ENCODE data around the gene KHDC1. TPM values are rescaled to one million over a fixed set of nuclear protein-coding genes. Genes with fewer than 3 reads are reported as not detected.
"Not testable (repeated sequence)": the region's sequence is repeated elsewhere in the genome, so short reads cannot be mapped to it uniquely, and the experiment has no call there.

Gene KHDC1
- total RNA-seq (2.3 TPM), polyA plus RNA-seq (4.1 TPM)
- long read RNA-seq, donor 1: 0 reads
- long read RNA-seq, donor 2: 0 reads
- long read RNA-seq, donor 3, partial matches to known transcripts: 0 of 3 reads
- long read RNA-seq, donor 3, other reads (novel, unspliced or antisense): 0 of 3 reads
- long read RNA-seq, donor 4: 0 reads
- long read RNA-seq, donor 5, partial matches to known transcripts: 0 of 3 reads
- long read RNA-seq, donor 5, other reads (novel, unspliced or antisense): 0 of 3 reads
- long read RNA-seq, donor 6, partial matches to known transcripts: 0 of 2 reads
- long read RNA-seq, donor 6, other reads (novel, unspliced or antisense): 0 of 2 reads
- long read RNA-seq, donor 7, partial matches to known transcripts: 5 of 6 reads
- long read RNA-seq, donor 7, other reads (novel, unspliced or antisense): 0 of 6 reads
- long read RNA-seq, donor 8: 0 reads
- long read RNA-seq, donor 9, partial matches to known transcripts: 0 of 1 reads
- long read RNA-seq, donor 9, other reads (novel, unspliced or antisense): 0 of 1 reads
- long read RNA-seq, donor 10, partial matches to known transcripts: 0 of 1 reads
- long read RNA-seq, donor 10, other reads (novel, unspliced or antisense): 0 of 1 reads

GRCh38 chr6:73262671-73263569 is at the start of gene KHDC1:
Gene KHDC1, minus strand, starts transcription at chr6:73263196. Its CDS starts 20,679 bp downstream, at chr6:73242517.
- peaks cover 6 to 17% of the 10 kb centered on the region in 2 donors for H3K4me1 ChIP-seq (ENCODE audit: control insufficient read depth in 2 of 2, insufficient read depth in 2 of 2, low read length in 2 of 2)
- 1% methylated on average over 63 of the region's 63 CpGs for whole genome bisulfite sequencing
- H3K36me3 ChIP-seq (ENCODE audit: control insufficient read depth in 2 of 2, insufficient read depth in 2 of 2, low read length in 1 of 2): no peaks in the 10 kb centered on the region
- H3K9me3 ChIP-seq (ENCODE audit: control insufficient read depth in 2 of 2, insufficient read depth in 1 of 2, low read length in 1 of 2): no peaks in the 10 kb centered on the region
- H3K27ac ChIP-seq (ENCODE audit: low read depth in 1 of 2, low read length in 1 of 2): peak within 1 kb of the TSS; percentile 44 to 90
- no peaks in the 10 kb centered on the region for H3K27me3 ChIP-seq (ENCODE audit: control insufficient read depth in 2 of 2, insufficient read depth in 1 of 2, low read length in 1 of 2)
- H3K4me3 ChIP-seq (ENCODE audit: low read length in 2 of 2): peak within 1 kb of the TSS; percentile 70 to 86
- peak; percentile 34 to 85 (median 60) for DNase-seq (ENCODE audit: low read depth in 6 of 9, low spot score in 9 of 9)

- not testable (repeated sequence) for H3K36me3 ChIP-seq (ENCODE audit: control insufficient read depth in 2 of 2, insufficient read depth in 2 of 2, low read length in 1 of 2); DNase-seq (ENCODE audit: low read depth in 6 of 9, low spot score in 9 of 9); H3K27ac ChIP-seq (ENCODE audit: low read depth in 1 of 2, low read length in 1 of 2)
- Histone ChIP-seq H3K27me3 (ENCODE audit: control insufficient read depth in 2 of 2, insufficient read depth in 1 of 2, low read length in 1 of 2) (peaks cover 2 to 20% of the 10 kb centered on the region in 2 donors), H3K9me3 (ENCODE audit: control insufficient read depth in 2 of 2, insufficient read depth in 1 of 2, low read length in 1 of 2) (peaks cover 0 to 20% of the 10 kb centered on the region in 2 donors), H3K4me1 (ENCODE audit: control insufficient read depth in 2 of 2, insufficient read depth in 2 of 2, low read length in 2 of 2) (peaks cover 7 to 24% of the 10 kb centered on the region in 2 donors), H3K4me3 (ENCODE audit: low read length in 2 of 2) (peak overlapping the region; percentile 87)
- WGBS: 10% methylated on average over 4 of the region's 4 CpGs
Observed at GRCh38 chr6:73310503-73310845, 47.5 kb upstream of the KHDC1 start.

GRCh38 chr6:73309785-73310502 is 46.9 kb upstream of the KHDC1 start:
- H3K4me1 ChIP-seq (ENCODE audit: control insufficient read depth in 2 of 2, insufficient read depth in 2 of 2, low read length in 2 of 2): peaks cover 7 to 22% of the 10 kb centered on the region in 2 donors
- peaks cover 0 to 19% of the 10 kb centered on the region in 2 donors for H3K9me3 ChIP-seq (ENCODE audit: control insufficient read depth in 2 of 2, insufficient read depth in 1 of 2, low read length in 1 of 2)
- DNase-seq (ENCODE audit: low read depth in 6 of 9, low spot score in 9 of 9): peak in 8 of 9 donors; percentile 19 to 70 (median 36)
- peak overlapping the region; percentile 87 for H3K4me3 ChIP-seq (ENCODE audit: low read length in 2 of 2)
- under 1% methylated on average over 59 of the region's 59 CpGs for WGBS
- no peaks in the 10 kb centered on the region for H3K36me3 ChIP-seq (ENCODE audit: control insufficient read depth in 2 of 2, insufficient read depth in 2 of 2, low read length in 1 of 2)
- H3K27ac ChIP-seq (ENCODE audit: low read depth in 1 of 2, low read length in 1 of 2): peak overlapping the region; percentile 47 to 54
- peaks cover 2 to 14% of the 10 kb centered on the region in 2 donors for H3K27me3 ChIP-seq (ENCODE audit: control insufficient read depth in 2 of 2, insufficient read depth in 1 of 2, low read length in 1 of 2)

- Histone ChIP-seq H3K36me3 (ENCODE audit: control insufficient read depth in 2 of 2, insufficient read depth in 2 of 2, low read length in 1 of 2) (no peaks in the 10 kb centered on the region), H3K27ac (ENCODE audit: low read depth in 1 of 2, low read length in 1 of 2) (peak overlapping the region in 1 of 2 donors; percentile 43), H3K9me3 (ENCODE audit: control insufficient read depth in 2 of 2, insufficient read depth in 1 of 2, low read length in 1 of 2) (peaks cover 0 to 15% of the 10 kb centered on the region in 2 donors), H3K27me3 (ENCODE audit: control insufficient read depth in 2 of 2, insufficient read depth in 1 of 2, low read length in 1 of 2) (peaks cover under 1 to 10% of the 10 kb centered on the region in 2 donors), H3K4me1 (ENCODE audit: control insufficient read depth in 2 of 2, insufficient read depth in 2 of 2, low read length in 2 of 2) (peaks cover 7 to 18% of the 10 kb centered on the region in 2 donors), H3K4me3 (ENCODE audit: low read length in 2 of 2) (peak overlapping the region; percentile 87)
- DNase-seq (ENCODE audit: low read depth in 6 of 9, low spot score in 9 of 9): peak in 1 of 9 donors; percentile 14
- 3% methylated on average over 13 of the region's 13 CpGs for WGBS
Observed at GRCh38 chr6:73309535-73309784, 46.5 kb upstream of the KHDC1 start.

GRCh38 chr6:73308712-73309534 is 45.9 kb upstream of the KHDC1 start:
- no peaks in the 10 kb centered on the region for H3K36me3 ChIP-seq (ENCODE audit: control insufficient read depth in 2 of 2, insufficient read depth in 2 of 2, low read length in 1 of 2)
- DNase-seq (ENCODE audit: low read depth in 6 of 9, low spot score in 9 of 9): peak in 1 of 9 donors; percentile 37
- WGBS: 82% methylated on average over 26 of the region's 26 CpGs
- peak overlapping the region; percentile 87 for H3K4me3 ChIP-seq (ENCODE audit: low read length in 2 of 2)
- H3K27me3 ChIP-seq (ENCODE audit: control insufficient read depth in 2 of 2, insufficient read depth in 1 of 2, low read length in 1 of 2): peaks cover 0 to 7% of the 10 kb centered on the region in 2 donors
- H3K4me1 ChIP-seq (ENCODE audit: control insufficient read depth in 2 of 2, insufficient read depth in 2 of 2, low read length in 2 of 2): peaks cover 7 to 18% of the 10 kb centered on the region in 2 donors
- H3K9me3 ChIP-seq (ENCODE audit: control insufficient read depth in 2 of 2, insufficient read depth in 1 of 2, low read length in 1 of 2): peaks cover 0 to 14% of the 10 kb centered on the region in 2 donors
- peak overlapping the region in 1 of 2 donors; percentile 32 for H3K27ac ChIP-seq (ENCODE audit: low read depth in 1 of 2, low read length in 1 of 2)

- WGBS: 96% methylated on average over 7 of the region's 7 CpGs
- H3K36me3 ChIP-seq (ENCODE audit: control insufficient read depth in 2 of 2, insufficient read depth in 2 of 2, low read length in 1 of 2); H3K4me3 ChIP-seq (ENCODE audit: low read length in 2 of 2); H3K4me1 ChIP-seq (ENCODE audit: control insufficient read depth in 2 of 2, insufficient read depth in 2 of 2, low read length in 2 of 2); H3K27ac ChIP-seq (ENCODE audit: low read depth in 1 of 2, low read length in 1 of 2); DNase-seq (ENCODE audit: low read depth in 6 of 9, low spot score in 9 of 9); H3K27me3 ChIP-seq (ENCODE audit: control insufficient read depth in 2 of 2, insufficient read depth in 1 of 2, low read length in 1 of 2); H3K9me3 ChIP-seq (ENCODE audit: control insufficient read depth in 2 of 2, insufficient read depth in 1 of 2, low read length in 1 of 2): not testable (repeated sequence)
Observed at GRCh38 chr6:73303773-73304172, 40.8 kb upstream of the KHDC1 start.

GRCh38 chr6:73302339-73302738 is 39.3 kb upstream of the KHDC1 start:
- H3K27me3 ChIP-seq (ENCODE audit: control insufficient read depth in 2 of 2, insufficient read depth in 1 of 2, low read length in 1 of 2): no peaks in the 10 kb centered on the region
- peaks cover 0 to 4% of the 10 kb centered on the region in 2 donors for H3K9me3 ChIP-seq (ENCODE audit: control insufficient read depth in 2 of 2, insufficient read depth in 1 of 2, low read length in 1 of 2)
- H3K36me3 ChIP-seq (ENCODE audit: control insufficient read depth in 2 of 2, insufficient read depth in 2 of 2, low read length in 1 of 2): peaks cover 4 to 9% of the 10 kb centered on the region in 2 donors
- no peak overlapping the region for H3K4me3 ChIP-seq (ENCODE audit: low read length in 2 of 2)
- WGBS: 95% methylated on average over 2 of the region's 2 CpGs
- no peak overlapping the region for H3K27ac ChIP-seq (ENCODE audit: low read depth in 1 of 2, low read length in 1 of 2)
- no peak for DNase-seq (ENCODE audit: low read depth in 6 of 9, low spot score in 9 of 9)
- H3K4me1 ChIP-seq (ENCODE audit: control insufficient read depth in 2 of 2, insufficient read depth in 2 of 2, low read length in 2 of 2): no peaks in the 10 kb centered on the region
